Naive thymus-derived CD4-positive, alpha-beta T cell (primary cell): ENCODE results near the gene GABRB3. TPM values are rescaled to one million over a fixed set of nuclear protein-coding genes. Genes with fewer than 3 reads are reported as not detected.

Experiments
- ATAC-seq: fragments of 150-1000 bp; cut with Tn5 transposase; 2 replicates; pipeline ENCODE4 v1.10.0; 2021; ENCODE audit warnings: mild to moderate bottlenecking, moderate library complexity
- CTCF ChIA-PET: fragments of 350-600 bp; sonication (Branson Sonifier 250); formaldehyde crosslinking; loops from one replicate; lab custom pipeline; 2021; ENCODE audit warnings: antibody characterized with exemption; lab: Charles Lee
- POLR2A ChIA-PET: fragments of 350-600 bp; sonication (Branson Sonifier 250); formaldehyde crosslinking; loops from one replicate; lab custom pipeline; 2021; ENCODE audit warnings: antibody characterized with exemption, inconsistent platforms; lab: Charles Lee
- DNase-seq, 9 donors: peaks; one replicate each; pipeline versions ENCODE4 v3.0.0 to v3.0.0-alpha.2; 2020 to 2022; ENCODE audit warnings: mixed read lengths in 1 of 9
- H3K27ac ChIP-seq: one replicate; pipeline ENCODE4 v1.7.0; 2013; ENCODE audit warnings: mild to moderate bottlenecking, low read depth, low read length, moderate library complexity
- H3K27me3 ChIP-seq, 2 donors: one replicate each; pipeline ENCODE4 v1.7.0; 2013; ENCODE audit warnings: low read length in 2 of 2, mild to moderate bottlenecking in 2 of 2, moderate library complexity in 2 of 2; ENCODE audit not compliant: control insufficient read depth in 2 of 2, insufficient read depth in 2 of 2
- H3K36me3 ChIP-seq, 3 experiments: 1 replicate in 2 of 3; 2 replicates in 1 of 3; pipeline ENCODE4 v1.7.0; 2013; ENCODE audit warnings: low read length in 3 of 3, mild to moderate bottlenecking in 3 of 3, moderate library complexity in 1 of 3; ENCODE audit not compliant: insufficient read depth in 3 of 3, control insufficient read depth in 2 of 3
- H3K4me1 ChIP-seq, 2 donors: one replicate each; pipeline ENCODE4 v1.7.0; 2013; ENCODE audit warnings: low read length in 2 of 2, mild to moderate bottlenecking in 2 of 2, moderate library complexity in 1 of 2; ENCODE audit not compliant: control insufficient read depth in 2 of 2, insufficient read depth in 2 of 2
- H3K4me3 ChIP-seq: 2 replicates; pipeline ENCODE4 v1.7.0; 2013; ENCODE audit warnings: mild to moderate bottlenecking, low read length
- H3K9me3 ChIP-seq, 3 experiments: 1 replicate in 2 of 3; 2 replicates in 1 of 3; pipeline ENCODE4 v1.7.0; 2013; ENCODE audit warnings: low read length in 3 of 3; ENCODE audit not compliant: control insufficient read depth in 2 of 3
- H3K27ac Mint-ChIP-seq, 9 donors: one replicate each; pipeline ENCODE4 v1.8.0; 2020 to 2022; ENCODE audit warnings: mixed read lengths in 9 of 9, mild to moderate bottlenecking in 8 of 9, moderate library complexity in 5 of 9, inconsistent platforms in 2 of 9
- H3K27me3 Mint-ChIP-seq, 5 donors: one replicate each; pipeline ENCODE4 v1.8.0; 2021 to 2022; ENCODE audit warnings: mixed read lengths in 5 of 5, mild to moderate bottlenecking in 1 of 5
- H3K36me3 Mint-ChIP-seq, 5 donors: one replicate each; pipeline ENCODE4 v1.8.0; 2020 to 2022; ENCODE audit warnings: mixed read lengths in 5 of 5, mild to moderate bottlenecking in 3 of 5, inconsistent platforms in 1 of 5
- H3K4me1 Mint-ChIP-seq, 7 donors: one replicate each; pipeline ENCODE4 v1.8.0; 2020 to 2022; ENCODE audit warnings: mixed read lengths in 7 of 7, mild to moderate bottlenecking in 3 of 7, inconsistent platforms in 1 of 7
- H3K4me3 Mint-ChIP-seq, 10 donors: one replicate each; pipeline ENCODE4 v1.8.0; 2020 to 2022; ENCODE audit warnings: mild to moderate bottlenecking in 10 of 10, mixed read lengths in 10 of 10, moderate library complexity in 6 of 10, inconsistent platforms in 2 of 10
- H3K9me3 Mint-ChIP-seq, 11 donors: one replicate each; pipeline ENCODE4 v1.8.0; 2020 to 2022; ENCODE audit warnings: mixed read lengths in 11 of 11, mild to moderate bottlenecking in 4 of 11, inconsistent platforms in 1 of 11, moderate library complexity in 1 of 11
- intact Hi-C, 2 donors: fragments of 100-400 bp; cut with micrococcal nuclease; formaldehyde crosslinking; loops; one replicate each; pipeline ENCODE4 v1.15.1; 2023
- polyA plus RNA-seq, 2 donors: library from polyadenylated mRNA; unstranded; fragments of 300-500 nt; fragmentation: Illumina TruSeq; gene quantifications; one replicate each; pipeline ENCODE4 v1.2.3, GENCODE V29; 2021
- total RNA-seq, 6 experiments: library from RNA in 5 of 6; stranded (reverse) in 5 of 6; gene quantifications; 1 replicate in 5 of 6; 2 replicates in 1 of 6; pipeline ENCODE4 v1.2.3 and lab custom pipeline; 2021 to 2026

The GABRB3 gene
- total and polyA plus RNA-seq, 7 experiments from 2014 or later: 0.51 TPM; not detected in 6

DNA sequence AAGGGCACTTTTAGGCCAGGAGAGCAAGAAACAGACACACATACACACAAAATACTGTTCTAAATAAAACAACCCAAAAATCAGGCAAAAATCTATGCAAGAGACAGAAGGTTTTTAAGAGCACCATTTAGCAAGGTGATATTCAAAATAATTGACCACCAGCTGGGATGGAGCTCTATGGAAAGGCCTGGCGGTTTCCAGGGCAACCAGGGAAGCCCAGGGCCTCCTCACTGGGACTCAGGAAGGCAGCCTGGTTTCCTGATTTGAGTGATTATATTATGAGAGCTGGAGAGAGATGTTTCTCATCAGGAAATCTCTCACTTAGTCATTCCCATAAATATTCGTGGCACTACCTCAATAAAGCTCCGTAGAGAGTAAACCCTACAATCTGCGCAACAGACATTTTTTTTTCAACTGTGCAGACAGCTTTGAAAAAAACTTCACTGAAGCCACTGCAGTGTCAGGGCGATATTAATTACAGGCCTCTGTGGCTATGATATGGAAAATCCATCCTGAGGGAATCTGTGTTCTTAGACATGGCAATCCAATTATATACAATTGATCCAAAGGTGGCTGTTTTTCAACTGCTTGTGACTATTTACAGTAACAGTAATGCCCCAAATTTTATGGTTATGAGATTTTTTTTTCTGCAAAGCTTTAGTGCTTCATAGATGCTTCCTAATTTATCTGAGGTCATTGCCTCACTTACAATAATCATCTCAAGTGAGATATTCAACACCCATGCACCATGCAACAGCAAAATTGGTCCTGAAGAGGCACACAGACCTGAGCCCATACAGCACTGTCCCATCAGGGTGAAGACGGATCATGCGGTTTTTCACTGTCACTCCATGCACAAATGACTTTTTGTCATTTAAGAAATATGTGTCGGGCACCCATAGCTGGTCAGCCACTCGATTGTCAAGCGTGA, 152.1 kb downstream of the GABRB3 start:
- no peaks in the 10 kb centered on the region for H3K4me1 Mint-ChIP-seq
- Histone ChIP-seq H3K4me3 (no peak overlapping the region), H3K9me3 (peaks cover 0 to 5% (median 0%) of the 10 kb centered on the region in 3 experiments), H3K27me3 (no peaks in the 10 kb centered on the region), H3K36me3 (no peaks in the 10 kb centered on the region), H3K4me1 (no peaks in the 10 kb centered on the region), H3K27ac (no peak overlapping the region)
- intact Hi-C loops: no loop called here
- H3K4me3 Mint-ChIP-seq: no peak overlapping the region
- no peak for ATAC-seq
- peaks cover 0 to 5% (median 0%) of the 10 kb centered on the region in 5 donors for H3K36me3 Mint-ChIP-seq
- H3K9me3 Mint-ChIP-seq: peaks cover 3 to 23% (median 9%) of the 10 kb centered on the region in 11 donors
- no peak for DNase-seq
- POLR2A ChIA-PET: interaction anchor here (0.6 kb wide), 1 partner anchor 25 kb away, joined by 3 read pairs; no protein-coding TSS in a partner anchor
- CTCF ChIA-PET: no interaction called here
- H3K27ac Mint-ChIP-seq: no peak overlapping the region
- no peaks in the 10 kb centered on the region for H3K27me3 Mint-ChIP-seq

DNA sequence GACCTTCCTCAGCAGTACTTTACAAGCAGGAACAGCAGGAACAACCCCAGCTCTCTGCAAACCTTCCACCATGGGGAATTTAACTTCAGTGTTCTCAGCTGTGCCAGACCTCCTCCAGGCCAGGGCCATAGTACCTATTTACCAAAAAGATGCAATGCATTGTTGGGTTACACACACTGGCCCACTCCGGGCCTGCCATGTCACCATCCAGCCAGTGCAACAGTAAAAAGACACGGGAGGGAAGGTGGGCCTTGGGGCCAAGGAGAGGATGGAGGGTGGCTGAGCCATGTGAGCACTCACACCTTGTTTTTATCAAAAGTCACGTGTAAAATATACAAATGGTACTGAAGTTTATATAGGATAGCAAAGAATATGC, 157.0 kb downstream of the GABRB3 start:
- CTCF ChIA-PET: no interaction called here
- H3K27ac Mint-ChIP-seq: no peak overlapping the region
- Histone ChIP-seq H3K4me1 (no peaks in the 10 kb centered on the region), H3K9me3 (no peaks in the 10 kb centered on the region), H3K36me3 (no peaks in the 10 kb centered on the region), H3K27ac (no peak overlapping the region), H3K4me3 (no peak overlapping the region), H3K27me3 (no peaks in the 10 kb centered on the region)
- H3K9me3 Mint-ChIP-seq: peaks cover 3 to 27% (median 16%) of the 10 kb centered on the region in 11 donors
- H3K4me3 Mint-ChIP-seq: no peak overlapping the region
- no peaks in the 10 kb centered on the region for H3K4me1 Mint-ChIP-seq
- intact Hi-C loops: no loop called here
- peaks cover 0 to 10% (median 0%) of the 10 kb centered on the region in 5 donors for H3K27me3 Mint-ChIP-seq
- ATAC-seq (no peak), DNase-seq (no peak)
- POLR2A ChIA-PET: no interaction called here
- H3K36me3 Mint-ChIP-seq: peaks cover 0 to 10% (median 0%) of the 10 kb centered on the region in 5 donors

DNA sequence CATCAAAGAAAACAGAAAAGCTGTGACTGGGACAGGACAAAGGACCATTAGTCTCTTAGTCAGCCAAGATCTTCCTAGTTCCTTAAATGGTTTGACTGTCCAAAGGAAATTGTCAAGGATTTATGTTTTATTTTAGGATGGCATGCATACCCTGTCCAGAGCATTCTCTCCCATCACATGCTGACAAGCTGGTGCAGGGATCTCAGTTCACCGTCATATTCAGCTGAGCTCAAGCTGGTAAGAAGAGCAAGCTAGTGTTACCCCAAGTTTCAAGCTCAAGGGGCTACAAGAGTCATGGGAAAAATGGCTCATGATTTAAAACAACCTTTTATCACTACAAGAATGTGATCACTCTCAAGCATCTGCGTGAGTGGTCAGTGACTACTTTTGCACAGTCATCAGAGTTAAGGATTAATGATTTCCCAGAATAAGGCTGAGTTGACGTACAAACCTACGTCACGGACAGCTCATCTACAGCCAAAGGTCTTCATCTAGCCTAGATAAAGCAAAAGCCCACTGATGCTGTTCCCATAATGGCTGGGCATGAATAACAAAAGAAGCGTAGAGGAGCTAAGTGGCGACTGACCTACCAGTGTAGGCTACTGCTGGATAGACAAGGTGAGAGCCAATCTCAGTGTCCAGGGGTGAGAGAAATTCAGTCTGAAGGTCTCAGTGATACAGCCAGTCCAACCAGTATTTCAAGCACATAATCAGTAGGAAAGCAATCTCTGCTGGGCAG, 157.5 kb downstream of the GABRB3 start:
- Histone ChIP-seq H3K9me3 (no peaks in the 10 kb centered on the region), H3K4me1 (no peaks in the 10 kb centered on the region), H3K27me3 (no peaks in the 10 kb centered on the region), H3K4me3 (no peak overlapping the region), H3K36me3 (no peaks in the 10 kb centered on the region), H3K27ac (no peak overlapping the region)
- ATAC-seq: no peak
- H3K4me3 Mint-ChIP-seq: no peak overlapping the region
- H3K27ac Mint-ChIP-seq: no peak overlapping the region
- H3K27me3 Mint-ChIP-seq: peaks cover 0 to 10% (median 0%) of the 10 kb centered on the region in 5 donors
- DNase-seq: no peak
- ChIA-PET POLR2A (no interaction called here), CTCF (no interaction called here)
- intact Hi-C loops: no loop called here
- H3K36me3 Mint-ChIP-seq: peaks cover 0 to 10% (median 0%) of the 10 kb centered on the region in 5 donors
- H3K9me3 Mint-ChIP-seq: peaks cover 3 to 33% (median 16%) of the 10 kb centered on the region in 11 donors
- H3K4me1 Mint-ChIP-seq: no peaks in the 10 kb centered on the region

DNA sequence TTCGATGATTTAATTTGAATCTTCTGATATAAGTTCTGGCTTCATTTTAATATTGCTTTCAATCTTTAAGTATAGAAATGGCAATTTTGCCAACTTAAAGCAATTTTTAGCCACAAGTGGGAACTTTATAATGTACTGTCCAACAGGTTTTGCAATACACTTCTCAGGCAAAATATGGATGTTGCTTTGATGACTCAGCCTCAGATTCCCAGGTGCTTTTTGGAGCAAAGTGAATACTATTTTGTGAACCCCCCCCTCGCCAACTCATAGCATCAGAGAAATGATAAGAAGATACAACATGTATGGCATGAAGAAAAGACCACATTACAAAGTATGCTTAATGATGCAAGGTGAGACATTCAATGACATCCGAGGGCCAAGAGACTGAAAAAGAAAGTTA, 158.1 kb downstream of the GABRB3 start:
- H3K36me3 Mint-ChIP-seq: peaks cover 0 to 7% (median 0%) of the 10 kb centered on the region in 5 donors
- Histone ChIP-seq H3K4me1 (no peaks in the 10 kb centered on the region), H3K4me3 (no peak overlapping the region), H3K27me3 (no peaks in the 10 kb centered on the region), H3K36me3 (no peaks in the 10 kb centered on the region), H3K27ac (no peak overlapping the region), H3K9me3 (no peaks in the 10 kb centered on the region)
- no peak overlapping the region for H3K4me3 Mint-ChIP-seq
- intact Hi-C loops: no loop called here
- H3K4me1 Mint-ChIP-seq: no peaks in the 10 kb centered on the region
- POLR2A ChIA-PET: no interaction called here
- peaks cover 0 to 10% (median 0%) of the 10 kb centered on the region in 5 donors for H3K27me3 Mint-ChIP-seq
- H3K9me3 Mint-ChIP-seq: peaks cover 3 to 36% (median 15%) of the 10 kb centered on the region in 11 donors
- H3K27ac Mint-ChIP-seq: no peak overlapping the region
- DNase-seq: no peak
- ATAC-seq: no peak
- CTCF ChIA-PET: no interaction called here

DNA sequence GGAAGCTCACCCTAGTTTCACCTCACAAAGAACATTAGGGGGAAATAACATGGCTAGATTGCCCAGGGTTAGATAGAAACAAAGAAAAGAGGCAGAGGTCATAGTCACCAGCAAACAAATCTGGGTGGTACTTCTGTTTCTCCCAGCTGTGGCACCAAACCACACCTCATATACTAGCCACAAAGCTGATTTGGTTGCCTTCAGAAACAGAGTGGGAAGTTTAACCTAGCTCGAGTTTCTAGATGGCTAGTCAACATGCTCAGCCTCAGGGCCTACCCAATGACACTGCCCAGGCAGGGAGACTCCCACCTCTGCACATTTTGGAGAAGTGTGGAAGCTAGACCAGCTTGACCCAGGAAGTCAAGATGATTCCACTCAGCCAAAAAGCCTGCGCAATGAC, 174.2 kb downstream of the GABRB3 start:
- ATAC-seq: no peak
- Mint-ChIP-seq H3K9me3 (peaks cover 9 to 66% (median 29%) of the 10 kb centered on the region in 11 donors), H3K4me3 (no peak overlapping the region), H3K27me3 (no peaks in the 10 kb centered on the region), H3K36me3 (peaks cover 0 to 5% (median 0%) of the 10 kb centered on the region in 5 donors), H3K27ac (no peak overlapping the region), H3K4me1 (no peaks in the 10 kb centered on the region)
- H3K4me1 ChIP-seq: no peaks in the 10 kb centered on the region
- H3K27ac ChIP-seq: no peak overlapping the region
- ChIA-PET POLR2A (no interaction called here), CTCF (no interaction called here)
- no peaks in the 10 kb centered on the region for H3K36me3 ChIP-seq
- no peak overlapping the region for H3K4me3 ChIP-seq
- intact Hi-C loops: no loop called here
- H3K27me3 ChIP-seq: no peaks in the 10 kb centered on the region
- peaks cover 0 to 19% (median 0%) of the 10 kb centered on the region in 3 experiments for H3K9me3 ChIP-seq
- no peak for DNase-seq

DNA sequence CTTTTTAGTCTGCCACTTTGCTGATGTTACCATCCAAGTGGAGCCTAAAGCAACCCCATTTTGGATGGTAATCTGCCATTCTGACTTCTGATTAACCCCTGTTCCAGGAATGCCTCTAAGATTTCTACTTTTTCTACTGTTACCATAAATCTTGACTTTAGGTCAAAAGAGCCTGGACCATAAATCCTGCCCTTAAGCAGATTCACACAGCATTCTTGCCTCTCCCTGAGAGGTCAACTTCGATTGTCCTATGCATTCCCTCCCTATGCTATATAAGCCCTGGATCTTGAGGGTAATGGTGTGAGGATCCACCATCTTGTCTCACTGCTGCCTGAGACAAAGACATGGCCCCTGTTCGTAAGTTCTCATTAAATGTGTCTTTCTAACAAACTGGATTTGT, 177.3 kb downstream of the GABRB3 start:
- no peaks in the 10 kb centered on the region for H3K4me1 Mint-ChIP-seq

More for the DNA sequence above, 177.3 kb downstream of the GABRB3 start:
- H3K36me3 ChIP-seq: no peaks in the 10 kb centered on the region
- DNase-seq (no peak), ATAC-seq (no peak)
- CTCF ChIA-PET: no interaction called here
- intact Hi-C loops: no loop called here
- no peaks in the 10 kb centered on the region for H3K4me1 ChIP-seq
- no peak overlapping the region for H3K4me3 ChIP-seq
- Mint-ChIP-seq H3K9me3 (peaks cover 7 to 51% (median 22%) of the 10 kb centered on the region in 11 donors), H3K4me3 (no peak overlapping the region), H3K27ac (no peak overlapping the region), H3K27me3 (no peaks in the 10 kb centered on the region), H3K36me3 (peaks cover 0 to 5% (median 0%) of the 10 kb centered on the region in 5 donors)
- H3K9me3 ChIP-seq: peaks cover 0 to 19% (median 0%) of the 10 kb centered on the region in 3 experiments
- H3K27me3 ChIP-seq: no peaks in the 10 kb centered on the region
- POLR2A ChIA-PET: interaction anchor here (0.6 kb wide), 1 partner anchor 26 kb away, joined by 3 read pairs; no protein-coding TSS in a partner anchor
- no peak overlapping the region for H3K27ac ChIP-seq
